EH (cell line): ENCODE results near the gene FNBP1.

ENCODE experiments used
- DNase-seq: peaks from one replicate; pipeline ENCODE4 v3.0.0-alpha.2; 2015; ENCODE audit warnings: low read depth

The FNBP1 gene

DNA sequence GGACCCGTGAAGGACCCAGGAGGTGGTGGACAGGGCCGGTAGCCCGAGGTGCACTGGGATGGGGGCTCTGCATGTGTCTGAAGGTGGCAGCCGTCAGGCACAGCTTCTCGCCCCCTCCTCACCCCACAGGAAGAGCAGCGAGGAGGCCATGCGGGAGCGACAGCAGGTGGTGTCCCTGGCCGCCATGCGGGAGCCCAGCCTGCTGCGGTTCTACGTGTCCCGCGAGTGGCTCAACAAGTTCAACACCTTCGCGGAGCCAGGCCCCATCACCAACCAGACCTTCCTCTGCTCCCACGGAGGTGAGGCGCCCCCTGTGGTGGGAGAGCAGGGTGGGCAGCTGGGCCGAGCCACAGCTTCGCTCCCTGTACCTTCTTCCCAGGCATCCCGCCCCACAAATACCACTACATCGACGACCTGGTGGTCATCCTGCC lies 167.8 kb downstream of the FNBP1 start:
- no peak for DNase-seq

GRCh38 chr9:129874261-129875101 lies 168.5 kb downstream of the FNBP1 start:
- DNase-seq: no peak

GRCh38 chr9:129873563-129874190 lies 169.3 kb downstream of the FNBP1 start:
- no peak for DNase-seq

DNA sequence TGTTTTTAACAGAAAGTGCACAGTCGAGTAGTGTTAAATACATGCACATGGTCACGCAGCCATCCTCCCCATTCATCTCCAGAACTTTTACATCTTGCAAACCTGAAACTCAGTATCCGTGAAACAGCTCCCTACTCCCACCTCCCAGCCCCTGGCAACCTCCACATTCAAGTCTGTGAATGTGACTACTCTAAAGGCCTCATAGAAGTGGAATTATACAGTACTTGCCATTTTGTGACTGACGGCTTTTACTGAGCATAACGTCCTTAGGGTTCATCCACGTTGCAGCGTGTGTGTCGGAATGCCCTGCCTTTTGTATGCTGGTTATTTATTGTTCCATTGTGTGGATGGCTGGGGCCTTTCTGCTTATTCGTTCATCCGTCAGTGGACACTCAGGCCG lies 171.9 kb downstream of the FNBP1 start:
- no peak for DNase-seq

GRCh38 chr9:129869585-129870501 lies 173.1 kb downstream of the FNBP1 start:
- no peak for DNase-seq

GRCh38 chr9:129868872-129869486 lies 174.0 kb downstream of the FNBP1 start:
- DNase-seq: no peak

DNA sequence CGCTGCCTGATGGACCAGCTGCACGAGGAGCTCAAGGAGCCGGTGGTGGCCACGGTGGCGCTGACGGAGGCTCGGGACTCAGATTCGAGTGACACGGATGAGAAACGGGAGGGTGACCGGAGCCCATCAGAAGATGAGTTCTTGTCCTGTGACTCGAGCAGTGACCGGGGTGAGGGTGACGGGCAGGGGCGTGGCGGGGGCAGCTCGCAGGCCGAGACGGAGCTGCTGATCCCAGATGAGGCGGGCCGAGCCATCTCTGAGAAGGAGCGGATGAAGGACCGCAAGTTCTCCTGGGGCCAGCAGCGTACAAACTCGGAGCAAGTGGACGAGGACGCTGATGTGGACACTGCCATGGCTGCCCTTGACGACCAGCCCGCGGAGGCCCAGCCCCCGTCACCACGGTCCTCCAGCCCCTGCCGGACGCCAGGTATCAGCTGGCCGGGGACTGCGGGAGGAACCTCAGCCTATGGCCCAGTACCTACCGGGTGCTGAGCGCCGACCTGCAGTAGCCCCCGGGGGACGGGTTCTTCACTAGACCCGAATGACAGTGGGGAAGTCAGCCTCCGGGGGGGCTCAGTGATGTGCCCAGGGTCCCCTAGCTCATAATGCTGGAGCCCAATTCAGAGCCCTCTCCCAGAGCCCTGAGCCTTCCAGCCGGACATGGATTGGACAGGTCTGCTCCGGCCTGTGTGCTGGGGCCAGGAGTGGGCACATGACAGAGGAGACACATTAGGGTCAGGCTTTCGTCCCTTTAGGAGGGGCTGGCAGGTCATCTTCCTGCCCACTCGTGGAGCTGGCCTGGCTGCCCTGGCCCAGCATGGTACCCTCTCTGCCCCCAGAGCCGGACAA lies 174.7 kb downstream of the FNBP1 start:
- DNase-seq: no peak

GRCh38 chr9:129867136-129868022 lies 175.6 kb downstream of the FNBP1 start:
- DNase-seq: no peak

DNA sequence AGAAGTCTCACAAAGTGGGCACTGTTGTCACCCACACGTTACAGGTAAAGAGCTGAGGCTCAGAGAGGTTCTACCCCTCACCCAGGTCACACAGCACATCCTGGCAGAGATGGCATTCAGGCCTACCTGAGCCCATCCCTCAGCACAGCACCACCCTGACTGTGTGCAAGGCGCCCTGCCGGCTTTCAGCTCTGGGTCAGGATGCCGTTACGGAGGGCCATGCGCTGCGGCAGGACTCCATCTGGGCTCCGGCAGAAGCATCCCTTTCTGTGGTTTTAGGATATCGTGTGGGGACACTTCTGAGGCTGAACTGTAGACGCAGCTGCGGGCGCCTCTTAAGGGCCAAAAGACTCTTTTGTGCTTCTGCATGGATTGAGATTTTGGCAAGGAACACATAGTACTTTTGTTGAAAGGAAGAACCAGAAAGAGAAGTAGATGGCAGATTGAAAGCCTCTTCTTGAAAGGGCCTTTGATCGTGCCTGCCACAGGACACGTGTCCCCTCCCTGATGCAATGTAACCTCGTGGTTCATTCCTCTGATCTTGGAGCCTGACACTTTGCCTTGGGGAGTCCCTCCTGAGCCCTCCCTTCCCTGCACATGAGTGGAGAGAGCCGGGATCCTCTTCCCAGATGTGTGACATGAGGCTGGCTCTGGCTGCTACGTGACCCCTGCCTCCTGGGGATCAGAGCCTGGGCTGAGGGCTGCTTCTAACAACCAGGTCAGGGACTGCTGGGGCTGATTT lies 176.4 kb downstream of the FNBP1 start:
- DNase-seq: no peak

GRCh38 chr9:129865668-129866320 lies 177.2 kb downstream of the FNBP1 start:
- DNase-seq: no peak

DNA sequence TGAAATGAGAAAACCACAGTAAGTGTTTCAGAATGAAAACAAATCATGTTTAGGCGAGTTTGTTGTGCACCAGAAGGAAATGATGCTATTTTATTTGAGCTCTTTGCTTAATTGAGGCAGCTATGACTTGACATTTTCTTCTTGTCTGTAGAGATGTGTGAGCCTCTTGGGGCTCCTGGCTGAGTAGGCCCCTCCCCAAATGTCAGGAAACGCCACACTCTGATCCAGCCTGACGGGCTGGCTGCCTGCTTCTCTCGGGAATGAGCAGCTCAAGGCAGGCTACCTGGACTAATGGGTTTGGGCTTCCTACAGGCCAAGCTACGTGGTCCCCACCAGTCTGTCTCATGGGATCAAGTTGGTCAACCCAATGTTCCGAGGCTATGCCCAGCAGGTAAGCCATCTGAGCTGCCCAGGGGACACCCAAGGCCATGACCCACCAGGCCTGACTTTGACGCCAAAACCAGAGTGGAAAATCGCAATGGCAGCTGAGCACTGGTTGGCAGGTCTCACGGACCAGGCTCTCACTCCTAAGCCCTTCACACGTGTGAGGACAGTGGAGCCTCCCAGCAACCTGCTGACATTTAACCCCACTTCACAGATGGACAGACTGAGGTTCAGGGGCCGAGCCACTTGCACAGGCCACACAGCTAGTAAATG lies 177.9 kb downstream of the FNBP1 start:
- DNase-seq: no peak

DNA sequence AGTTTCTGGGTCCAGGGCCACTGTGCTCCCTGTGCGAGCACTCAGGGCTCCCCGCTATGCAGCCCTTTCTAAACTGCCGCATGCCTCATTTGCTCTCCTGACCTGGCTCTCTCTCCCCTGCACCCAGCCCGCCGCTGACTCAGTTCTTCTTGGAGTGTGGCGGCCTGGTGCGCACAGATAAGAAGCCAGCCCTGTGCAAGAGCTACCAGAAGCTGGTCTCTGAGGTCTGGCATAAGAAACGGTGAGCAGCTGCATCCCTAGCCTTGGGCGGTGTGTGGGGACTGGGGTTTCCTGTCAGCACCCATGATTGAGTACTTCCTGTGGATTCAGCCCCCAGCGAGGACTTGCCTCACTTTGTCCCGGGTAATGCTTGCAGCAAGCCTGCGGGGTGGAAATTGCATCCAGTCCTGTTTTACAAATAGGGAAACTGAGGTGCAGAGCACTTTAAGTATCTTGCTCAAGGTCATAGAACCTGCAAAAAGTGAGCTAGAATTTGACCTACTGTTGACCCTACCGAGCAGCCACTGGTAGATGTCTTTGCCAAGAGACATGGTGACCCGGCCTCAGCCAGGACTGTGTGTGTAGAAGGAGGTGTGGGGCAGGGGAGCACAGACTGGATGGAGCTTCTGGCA lies 179.8 kb downstream of the FNBP1 start:
- DNase-seq: peak; percentile 78

DNA sequence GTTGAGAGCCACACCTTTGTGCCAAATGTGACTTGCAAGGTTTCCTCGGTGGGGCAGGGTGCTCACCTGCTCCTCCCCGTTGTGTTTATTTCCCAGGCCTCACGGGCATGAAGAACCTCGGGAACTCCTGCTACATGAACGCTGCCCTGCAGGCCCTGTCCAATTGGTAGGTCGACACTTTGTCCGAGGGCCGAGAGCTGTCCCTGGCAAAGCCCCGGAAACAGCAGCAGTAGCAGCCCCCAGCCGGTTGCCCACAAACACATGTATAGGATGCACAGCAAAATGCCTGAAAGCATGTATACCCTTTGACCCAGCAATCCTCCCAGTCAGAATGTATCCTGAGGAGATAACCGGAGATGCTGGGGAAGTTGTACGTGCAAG lies 181.6 kb downstream of the FNBP1 start:
- no peak for DNase-seq

GRCh38 chr9:129860653-129861446 lies 182.1 kb downstream of the FNBP1 start:
- no peak for DNase-seq

GRCh38 chr9:129858167-129858962 lies 184.6 kb downstream of the FNBP1 start:
- DNase-seq: no peak

DNA sequence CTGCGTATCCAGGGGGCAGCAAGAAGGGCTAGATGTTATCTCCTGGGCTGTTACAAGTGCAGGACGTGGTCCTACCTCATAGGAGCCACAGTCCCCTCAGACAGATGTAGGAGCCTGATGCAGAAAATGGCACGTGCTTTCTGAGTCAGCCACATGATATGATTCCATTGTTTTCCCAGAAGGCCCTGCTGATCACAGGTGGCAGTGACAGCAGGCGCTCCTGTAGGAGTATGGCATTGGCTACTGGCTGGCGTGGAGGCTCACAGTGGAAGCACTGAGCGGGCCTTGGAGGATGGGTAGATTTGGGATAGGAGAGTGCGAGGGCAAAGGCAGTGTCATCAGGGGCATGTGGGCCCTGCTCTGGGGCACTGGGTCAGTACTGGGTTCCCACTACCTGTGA lies 185.8 kb downstream of the FNBP1 start:
- DNase-seq: no peak
